HFF-Myc (cell line): ENCODE results near the gene ZNHIT6.

Source experiments
- DNase-seq: peaks from one replicate; pipeline ENCODE4 v3.0.0-alpha.2; 2011; ENCODE audit warnings: low read depth; ENCODE audit errors: extremely low read depth
- H3K4me3 ChIP-seq: replicated peaks from 2 replicates; pipeline ENCODE4 v1.5.1; 2011; ENCODE audit warnings: low read depth, mild to moderate bottlenecking, control low read depth, low read length
- TF ChIP-seq, protein P1 (sequence below): IDR thresholded peaks from 2 replicates; pipeline ENCODE4 v1.5.1; 2012; ENCODE audit warnings: mild to moderate bottlenecking, low read depth, low read length, control low read depth; ENCODE audit errors: missing control alignments

Gene ZNHIT6

DNA sequence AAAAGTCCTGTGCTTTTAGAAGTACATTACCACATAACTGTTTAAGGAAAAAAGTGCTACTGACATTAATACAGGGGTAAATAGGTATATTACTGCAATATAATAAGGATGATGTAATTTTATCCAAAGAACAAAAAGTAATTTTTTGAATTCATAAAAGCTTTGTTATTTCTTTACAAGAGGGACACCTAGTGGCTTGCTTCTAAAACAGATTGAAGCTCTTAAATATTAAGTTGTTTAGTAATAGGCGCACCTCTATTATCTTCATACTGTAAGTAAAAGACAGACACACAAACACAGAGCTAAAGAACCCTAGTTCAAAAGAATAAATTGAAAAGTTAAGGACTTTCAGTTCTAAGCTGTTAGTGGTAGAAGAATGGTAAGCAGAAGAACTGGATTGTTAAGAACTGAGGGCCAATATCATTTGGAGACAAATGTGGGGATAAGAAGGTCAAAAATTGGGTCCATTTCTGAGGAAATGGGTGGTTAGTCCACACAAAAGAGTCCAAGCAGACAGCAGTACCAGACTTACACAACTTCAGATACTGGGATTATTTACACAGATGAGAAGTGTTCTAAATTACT, 15.4 kb downstream of the ZNHIT6 start:
- DNase-seq, result peak; percentile 16
- no peak overlapping the region for H3K4me3 ChIP-seq
- TF ChIP-seq, protein P1, sequence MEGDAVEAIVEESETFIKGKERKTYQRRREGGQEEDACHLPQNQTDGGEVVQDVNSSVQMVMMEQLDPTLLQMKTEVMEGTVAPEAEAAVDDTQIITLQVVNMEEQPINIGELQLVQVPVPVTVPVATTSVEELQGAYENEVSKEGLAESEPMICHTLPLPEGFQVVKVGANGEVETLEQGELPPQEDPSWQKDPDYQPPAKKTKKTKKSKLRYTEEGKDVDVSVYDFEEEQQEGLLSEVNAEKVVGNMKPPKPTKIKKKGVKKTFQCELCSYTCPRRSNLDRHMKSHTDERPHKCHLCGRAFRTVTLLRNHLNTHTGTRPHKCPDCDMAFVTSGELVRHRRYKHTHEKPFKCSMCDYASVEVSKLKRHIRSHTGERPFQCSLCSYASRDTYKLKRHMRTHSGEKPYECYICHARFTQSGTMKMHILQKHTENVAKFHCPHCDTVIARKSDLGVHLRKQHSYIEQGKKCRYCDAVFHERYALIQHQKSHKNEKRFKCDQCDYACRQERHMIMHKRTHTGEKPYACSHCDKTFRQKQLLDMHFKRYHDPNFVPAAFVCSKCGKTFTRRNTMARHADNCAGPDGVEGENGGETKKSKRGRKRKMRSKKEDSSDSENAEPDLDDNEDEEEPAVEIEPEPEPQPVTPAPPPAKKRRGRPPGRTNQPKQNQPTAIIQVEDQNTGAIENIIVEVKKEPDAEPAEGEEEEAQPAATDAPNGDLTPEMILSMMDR, result no peak

DNA sequence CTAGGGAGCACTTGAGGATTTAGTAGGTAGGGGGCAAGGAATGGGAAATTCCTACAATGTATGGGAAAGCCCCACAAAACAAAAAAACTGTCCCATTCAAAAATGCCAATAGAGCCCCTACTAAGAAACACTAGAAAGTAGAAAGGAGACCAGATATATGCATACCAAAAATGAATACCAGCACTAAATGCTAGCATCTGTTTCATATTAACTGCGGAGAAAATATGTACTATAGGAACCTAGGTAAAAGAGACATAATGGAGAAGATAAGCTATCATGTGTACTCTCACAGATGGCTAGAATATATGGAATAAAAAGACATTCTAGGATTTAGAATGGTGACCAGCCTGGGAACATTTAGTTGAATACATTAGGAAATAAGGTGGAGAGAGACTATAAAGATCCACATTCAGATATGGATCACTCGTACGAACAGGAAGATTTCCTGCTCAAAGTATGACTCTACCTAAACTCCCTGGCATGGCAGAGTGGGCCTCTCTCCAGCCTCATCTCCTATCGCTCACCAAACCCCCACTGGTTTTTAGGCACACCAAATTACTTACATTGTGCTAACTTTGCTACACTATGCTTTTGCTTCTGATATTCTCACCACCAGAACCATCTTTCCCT, 18.3 kb downstream of the ZNHIT6 start:
- DNase-seq, result no peak
- TF ChIP-seq, protein P1, result no peak
- H3K4me3 ChIP-seq, result no peak overlapping the region

DNA sequence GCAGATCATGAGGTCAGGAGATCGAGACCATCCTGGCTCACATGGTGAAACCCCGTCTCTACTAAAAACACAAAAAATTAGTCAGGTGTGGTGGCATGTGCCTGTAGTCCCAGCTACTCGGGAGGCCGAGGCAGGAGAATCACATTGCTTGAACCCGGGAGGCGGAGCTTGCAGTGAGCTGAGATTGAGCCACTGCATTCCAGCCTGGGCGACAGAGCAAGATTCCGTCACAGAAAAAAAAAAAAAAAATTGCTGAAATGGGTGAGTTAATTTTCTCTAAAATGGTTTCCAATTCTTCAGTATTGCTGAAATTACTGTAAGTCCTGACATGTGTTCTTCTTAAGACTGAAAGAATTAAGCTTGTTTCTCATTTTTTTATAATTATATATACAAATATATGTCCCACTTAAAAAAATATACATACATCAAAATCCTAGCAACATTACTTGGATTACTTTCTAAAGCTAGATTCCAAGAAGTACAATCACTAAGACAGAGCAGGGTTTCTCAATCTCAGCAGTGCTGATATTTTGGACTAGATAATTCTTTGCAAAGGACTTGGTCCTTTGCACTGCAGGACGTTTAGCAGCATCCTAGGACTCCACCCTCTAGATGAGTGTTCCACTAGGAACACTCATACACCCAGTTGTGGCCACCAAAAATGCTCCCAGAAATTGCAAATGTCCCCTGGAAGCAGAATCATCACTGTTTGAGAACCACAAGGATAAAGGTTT, 24.8 kb downstream of the ZNHIT6 start:
- no peak overlapping the region for H3K4me3 ChIP-seq
- TF ChIP-seq, protein P1, result no peak
- no peak for DNase-seq

DNA sequence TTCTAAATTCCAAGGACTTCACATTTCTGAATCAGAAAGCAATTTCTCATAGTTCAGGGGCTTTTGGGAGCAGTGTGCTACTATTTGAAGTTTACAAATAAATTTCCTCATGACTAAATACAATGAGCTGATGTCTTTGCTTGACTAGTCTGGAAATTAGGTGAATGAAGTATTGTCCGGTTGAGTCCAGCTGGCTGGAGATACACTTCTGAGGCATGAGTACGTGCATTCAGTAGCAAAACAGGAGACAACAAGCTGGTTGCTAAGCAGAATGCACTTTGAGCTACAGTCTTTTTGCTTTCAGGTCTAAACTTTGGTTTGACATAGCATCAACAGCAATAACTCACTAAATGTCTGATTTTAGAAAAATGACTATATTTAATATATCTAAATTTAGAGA, 27.1 kb downstream of the ZNHIT6 start:
- TF ChIP-seq, protein P1, result no peak
- no peak overlapping the region for H3K4me3 ChIP-seq
- DNase-seq, result peak; percentile 11

DNA sequence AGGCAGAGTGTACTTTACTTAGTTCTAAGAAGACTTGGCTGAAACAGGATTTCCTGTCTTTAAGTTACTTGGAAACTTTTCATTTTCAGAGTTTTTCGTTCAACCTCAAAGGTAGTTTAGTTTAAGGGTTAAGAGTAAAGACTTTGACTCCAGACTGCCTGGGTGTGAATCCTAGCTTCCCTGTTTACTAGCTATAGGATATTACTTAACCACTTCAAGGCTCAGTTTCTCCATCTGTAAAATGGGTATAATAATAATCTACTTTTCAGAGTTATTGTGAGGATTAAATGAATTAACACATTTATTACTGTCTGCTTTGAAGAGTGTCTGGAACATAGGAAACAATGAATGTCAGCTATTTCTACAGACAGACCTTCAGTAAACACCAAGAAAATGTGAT, 30.0 kb downstream of the ZNHIT6 start:
- no peak for DNase-seq
- no peak overlapping the region for H3K4me3 ChIP-seq
- TF ChIP-seq, protein P1, result no peak

DNA sequence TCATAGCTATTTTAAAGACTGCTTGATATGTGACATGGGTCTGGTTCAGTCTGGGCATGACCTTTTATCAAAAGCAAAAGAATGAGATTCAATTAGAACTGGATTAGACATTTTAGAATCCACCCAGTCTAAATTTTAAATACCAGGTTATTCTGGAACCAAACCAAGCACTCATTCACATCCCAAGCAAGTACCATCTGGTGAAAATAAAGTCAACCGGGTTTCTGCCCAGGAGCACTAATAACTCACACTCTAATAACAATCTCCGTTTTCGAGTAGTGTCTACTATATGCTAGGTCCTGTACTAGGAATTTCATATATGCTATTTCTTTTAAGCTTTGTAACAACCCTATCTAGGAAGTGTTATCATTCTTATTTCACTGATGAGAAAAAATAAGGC, 30.6 kb downstream of the ZNHIT6 start:
- TF ChIP-seq, protein P1, result no peak
- DNase-seq, result no peak
- H3K4me3 ChIP-seq, result no peak overlapping the region
